Left kidney (tissue), 2 donors: ENCODE data around the gene ACADSB. TPM values are rescaled to one million over a fixed set of nuclear protein-coding genes. Genes with fewer than 3 reads are reported as not detected.

Experiments
- DNase-seq: peaks from one replicate; pipeline ENCODE4 v3.0.0-alpha.2; 2013
- polyA plus RNA-seq: library from polyadenylated mRNA; unstranded; fragments of 120-200 nt; gene quantifications from one replicate; pipeline ENCODE4 v1.2.1, GENCODE V29; 2013; ENCODE audit not compliant: insufficient read length

The ACADSB gene
- polyA plus RNA-seq, 1 donor, result 31.1 TPM

GRCh38 chr10:123038782-123039631 is 30.2 kb downstream of the ACADSB start:
- no peak for DNase-seq

GRCh38 chr10:123039632-123039930 is 30.8 kb downstream of the ACADSB start:
- no peak for DNase-seq

- no peak for DNase-seq
Observed at GRCh38 chr10:123042708-123043408, 34.1 kb downstream of the ACADSB start.

GRCh38 chr10:123043409-123043925 is 34.7 kb downstream of the ACADSB start:
- peak; percentile 62 for DNase-seq

DNA sequence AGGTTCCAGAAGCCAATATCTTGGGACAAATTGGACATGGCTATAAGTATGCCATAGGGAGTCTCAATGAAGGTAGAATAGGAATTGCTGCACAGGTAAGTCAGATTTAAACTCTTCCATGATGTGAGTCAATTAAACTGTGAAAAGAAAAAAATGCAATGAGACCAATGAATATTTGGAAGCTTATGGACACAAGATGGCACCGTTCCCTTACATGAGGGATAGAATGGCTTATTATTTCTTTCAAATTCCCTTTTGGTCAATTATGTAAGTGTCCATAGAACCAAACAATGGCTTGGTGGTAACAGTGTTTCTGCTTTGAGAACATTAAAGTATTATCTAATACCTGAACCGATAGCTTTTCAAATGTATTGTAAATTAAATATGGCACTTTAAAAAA is 35.6 kb downstream of the ACADSB start:
- no peak for DNase-seq

DNA sequence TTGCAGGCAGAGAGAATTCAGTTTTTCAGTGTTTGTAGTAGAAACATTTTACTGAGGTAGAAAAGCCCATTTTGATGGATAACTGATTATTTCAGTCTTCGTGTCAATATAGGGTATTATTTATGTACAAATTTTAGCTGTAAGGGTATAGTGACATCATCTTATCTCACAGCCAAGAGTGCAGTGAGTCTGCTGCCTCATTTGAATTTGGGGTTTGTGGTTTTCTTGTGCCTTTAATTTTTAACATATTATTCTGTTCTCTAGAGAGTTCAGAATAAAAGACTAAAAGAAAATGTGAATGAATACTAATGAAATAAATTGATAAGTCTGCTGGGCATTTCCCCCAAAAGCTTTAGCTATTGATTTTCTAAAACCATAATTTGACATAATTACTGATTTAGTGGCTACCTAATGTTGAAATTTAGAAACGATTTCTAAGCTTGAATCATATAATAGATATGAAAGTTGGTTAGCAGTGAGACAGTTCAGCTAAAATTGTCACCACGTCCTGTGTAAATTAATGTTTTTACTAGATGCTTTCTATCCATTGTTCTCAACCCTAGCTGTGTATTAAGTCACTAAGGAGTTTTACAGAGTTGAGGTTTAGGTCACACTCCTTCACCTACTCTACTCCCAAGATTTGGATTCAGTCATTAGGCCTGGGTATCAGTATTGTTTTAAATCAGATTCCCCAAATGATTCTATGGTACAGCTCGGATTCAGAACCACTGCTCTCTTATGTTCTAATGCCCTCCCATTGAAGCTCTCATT is 37.3 kb downstream of the ACADSB start:
- DNase-seq, result no peak

- DNase-seq, result no peak
Observed at GRCh38 chr10:123057968-123058367, 49.2 kb downstream of the ACADSB start.

GRCh38 chr10:123061865-123062264 is 53.1 kb downstream of the ACADSB start:
- DNase-seq, result no peak

DNA sequence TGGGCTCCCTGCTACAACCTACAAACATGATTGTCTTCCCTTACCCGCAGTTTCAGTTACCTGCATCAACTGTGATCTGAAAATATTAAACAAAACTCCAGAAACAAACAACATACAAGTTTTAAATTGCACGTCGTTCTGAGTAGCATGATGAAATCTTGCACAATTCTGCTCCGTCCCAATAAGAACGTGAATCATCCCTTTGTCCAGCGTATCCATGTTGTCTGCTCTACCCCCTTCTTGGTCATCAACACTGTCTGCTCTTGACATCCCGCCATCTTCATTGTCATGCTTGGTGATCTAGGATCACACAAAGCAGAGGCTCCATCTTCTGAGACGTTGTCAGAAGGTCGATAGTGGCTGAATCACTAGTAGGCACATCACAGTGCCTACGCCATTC is 53.9 kb downstream of the ACADSB start:
- no peak for DNase-seq

GRCh38 chr10:123068087-123068853 is 59.5 kb downstream of the ACADSB start:
- DNase-seq, result no peak

GRCh38 chr10:123069246-123069986 is 60.6 kb downstream of the ACADSB start:
- DNase-seq, result no peak

GRCh38 chr10:123073187-123073586 is 64.4 kb downstream of the ACADSB start:
- DNase-seq, result no peak

DNA sequence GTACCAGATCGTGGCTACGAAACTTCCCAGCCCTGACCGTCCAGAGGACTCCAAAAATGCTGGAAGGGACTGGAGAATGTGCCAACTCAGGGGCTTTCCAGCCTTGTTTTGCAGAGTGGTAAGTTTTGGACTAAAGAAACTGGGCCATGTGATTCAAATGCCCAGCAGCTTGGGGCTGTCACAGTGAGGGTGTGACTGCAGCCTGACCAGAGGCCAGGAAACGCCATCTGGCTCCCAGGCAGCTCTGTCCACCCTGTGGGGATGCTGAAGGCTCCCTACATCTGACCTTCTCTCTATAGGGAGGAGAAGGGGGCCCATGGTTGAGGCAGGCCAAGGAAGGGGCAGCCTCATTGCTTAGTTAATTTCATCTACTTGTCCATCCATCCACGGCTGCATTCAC is 65.4 kb downstream of the ACADSB start:
- no peak for DNase-seq

DNA sequence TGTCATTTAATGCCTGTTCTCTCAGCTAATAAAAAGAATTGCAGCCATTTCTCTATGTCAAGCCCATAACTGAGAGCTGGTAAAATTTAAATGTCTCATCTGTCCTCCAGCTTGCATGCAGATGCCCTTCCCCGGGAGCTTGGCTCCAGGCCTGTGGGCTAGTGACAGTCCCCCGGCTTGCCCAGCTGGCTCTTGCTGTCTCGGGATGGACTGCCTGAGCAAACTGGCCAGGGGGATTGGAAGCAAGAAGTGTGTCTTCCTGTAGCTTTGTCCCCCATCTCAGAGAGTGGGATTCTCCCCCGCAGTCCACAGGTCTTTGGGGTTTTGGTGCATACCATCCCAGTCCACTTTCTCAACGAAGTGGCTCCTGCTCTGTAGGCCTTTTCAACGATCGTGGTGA is 73.1 kb downstream of the ACADSB start:
- no peak for DNase-seq

DNA sequence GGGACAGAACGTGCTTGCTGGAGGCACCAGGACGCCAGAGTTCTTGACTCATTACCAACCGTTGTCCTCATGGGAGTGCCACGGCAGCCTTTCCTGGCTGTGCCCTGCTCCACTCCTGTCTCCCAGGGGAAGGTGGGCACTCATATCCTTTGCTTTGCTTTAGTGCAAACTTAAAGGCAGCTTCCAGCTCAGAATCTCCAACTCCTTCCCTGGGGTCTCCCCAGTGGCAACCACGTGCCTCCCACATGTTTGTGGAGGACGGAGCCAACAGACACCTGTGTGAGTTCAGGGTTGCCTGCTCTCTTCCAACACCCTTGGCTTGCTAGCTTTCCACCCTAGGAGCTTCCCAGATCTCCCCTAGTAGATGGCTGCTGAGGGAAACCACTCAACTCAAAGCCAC is 75.0 kb downstream of the ACADSB start:
- no peak for DNase-seq

DNA sequence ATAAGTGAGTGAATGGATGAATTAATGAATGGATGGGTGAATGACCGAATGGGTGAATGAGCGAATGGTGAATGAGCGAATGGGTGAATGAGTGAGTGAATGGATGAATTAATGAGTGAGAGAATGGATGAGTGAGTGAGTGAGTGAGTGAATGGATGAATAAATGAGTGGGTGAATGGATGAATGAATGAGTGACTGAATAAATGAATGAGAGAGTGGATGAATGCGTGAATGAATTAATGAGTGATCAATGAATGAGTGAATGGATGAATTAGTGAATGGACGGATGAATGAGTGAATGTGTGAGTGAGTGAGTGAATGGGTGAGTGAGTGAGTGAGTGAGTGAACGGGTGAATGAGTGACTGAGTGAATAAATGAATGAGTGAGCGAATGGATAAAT is 77.5 kb downstream of the ACADSB start:
- no peak for DNase-seq

- DNase-seq, result no peak
Observed at GRCh38 chr10:123087348-123087747, 78.5 kb downstream of the ACADSB start.

- no peak for DNase-seq
Observed at GRCh38 chr10:123087786-123088185, 79.0 kb downstream of the ACADSB start.

DNA sequence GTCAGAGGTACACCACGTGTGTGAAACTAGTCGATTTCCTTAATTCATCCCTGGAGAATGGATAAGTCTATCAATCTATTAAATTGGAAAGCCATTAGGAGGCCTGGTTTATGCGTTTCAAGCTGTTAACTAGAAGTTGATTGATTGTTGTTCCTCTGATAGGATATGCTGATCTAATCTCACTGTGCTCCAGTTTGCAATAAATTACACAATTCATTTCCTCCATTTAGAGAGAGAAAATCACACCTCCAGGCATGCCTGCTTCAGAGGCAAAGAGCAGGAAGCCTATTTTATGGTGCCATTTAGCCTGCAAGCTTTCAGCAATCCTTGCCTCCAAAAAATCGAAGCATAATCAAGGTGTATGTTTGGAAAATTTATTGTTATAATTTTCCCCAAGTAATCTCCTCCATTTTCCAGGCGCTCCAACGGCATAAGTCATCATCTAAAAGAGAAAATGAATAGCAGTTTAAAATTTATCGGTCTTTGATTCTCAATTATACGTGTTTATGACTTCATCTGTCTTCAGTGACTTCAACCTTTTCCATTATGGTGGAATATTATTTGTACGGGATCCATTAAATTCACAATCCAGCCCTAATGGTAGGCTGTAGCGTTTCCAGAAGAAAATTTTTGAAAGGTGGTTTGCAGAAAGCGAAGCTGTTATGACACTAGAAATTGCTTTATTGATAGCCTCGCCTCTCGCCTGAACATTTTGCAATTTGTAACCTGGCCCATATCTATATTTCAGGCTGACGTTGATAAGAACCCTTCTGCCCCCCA is 84.0 kb downstream of the ACADSB start:
- no peak for DNase-seq

- no peak for DNase-seq
Observed at GRCh38 chr10:123093489-123093888, 84.7 kb downstream of the ACADSB start.
